ENCODE data around the gene MAP3K15.

The MAP3K15 gene

DNA sequence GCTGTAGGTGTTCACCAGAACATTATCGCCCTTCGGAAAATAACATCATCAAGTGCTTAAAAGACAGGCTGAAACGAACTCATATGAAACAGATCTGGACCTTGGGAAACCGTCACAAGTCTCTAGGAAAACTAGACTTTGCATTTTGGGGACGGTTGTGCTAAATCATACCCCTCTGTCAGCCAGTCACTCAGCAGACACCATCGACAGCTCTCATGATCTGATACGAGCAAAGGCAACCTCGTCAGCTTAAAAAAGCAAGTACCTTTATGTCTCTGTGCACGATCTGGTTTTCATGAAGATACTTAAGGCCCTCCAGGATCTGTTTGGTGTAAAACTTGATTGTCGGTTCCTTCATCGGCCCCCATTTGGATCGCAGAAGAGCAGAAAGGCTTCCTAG, 123.2 kb downstream of the MAP3K15 start:
- DNase-seq = no peak

- no peak for DNase-seq
Measured at GRCh38 chrX:19389227-19389845, 126.0 kb downstream of the MAP3K15 start.

GRCh38 chrX:19388741-19389140, 126.6 kb downstream of the MAP3K15 start:
- DNase-seq = no peak

DNA sequence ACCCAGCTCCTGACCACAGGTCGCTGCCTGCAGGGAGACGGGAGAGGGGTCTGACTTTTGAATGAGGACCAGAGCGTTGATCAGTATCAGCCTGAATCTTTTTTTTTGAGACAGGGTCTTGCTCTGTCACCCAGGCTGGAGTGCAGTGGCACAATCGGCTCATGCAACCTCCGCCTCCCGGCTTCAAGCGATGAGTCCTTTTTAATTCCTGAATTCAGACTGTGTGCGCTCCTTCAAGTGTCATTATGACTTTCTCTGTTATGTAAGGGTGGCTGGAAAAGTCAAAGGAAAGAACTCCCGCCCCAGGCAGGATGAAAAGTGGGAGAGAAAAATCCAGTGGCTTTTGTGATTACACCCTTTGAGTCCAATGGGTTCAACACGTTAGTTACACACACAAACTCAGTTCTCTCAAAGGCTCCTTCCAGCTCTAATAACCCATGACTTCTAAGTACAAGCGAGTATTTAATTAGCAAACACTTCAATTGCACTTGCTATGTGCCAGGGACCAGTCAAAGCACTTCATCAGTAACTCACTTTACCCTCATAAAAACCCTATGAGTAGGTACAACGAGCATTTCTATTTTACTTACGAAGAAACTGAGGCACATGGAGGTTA, 127.1 kb downstream of the MAP3K15 start:
- no peak for DNase-seq

- DNase-seq = no peak
Measured at GRCh38 chrX:19386679-19387078, 128.6 kb downstream of the MAP3K15 start.

DNA sequence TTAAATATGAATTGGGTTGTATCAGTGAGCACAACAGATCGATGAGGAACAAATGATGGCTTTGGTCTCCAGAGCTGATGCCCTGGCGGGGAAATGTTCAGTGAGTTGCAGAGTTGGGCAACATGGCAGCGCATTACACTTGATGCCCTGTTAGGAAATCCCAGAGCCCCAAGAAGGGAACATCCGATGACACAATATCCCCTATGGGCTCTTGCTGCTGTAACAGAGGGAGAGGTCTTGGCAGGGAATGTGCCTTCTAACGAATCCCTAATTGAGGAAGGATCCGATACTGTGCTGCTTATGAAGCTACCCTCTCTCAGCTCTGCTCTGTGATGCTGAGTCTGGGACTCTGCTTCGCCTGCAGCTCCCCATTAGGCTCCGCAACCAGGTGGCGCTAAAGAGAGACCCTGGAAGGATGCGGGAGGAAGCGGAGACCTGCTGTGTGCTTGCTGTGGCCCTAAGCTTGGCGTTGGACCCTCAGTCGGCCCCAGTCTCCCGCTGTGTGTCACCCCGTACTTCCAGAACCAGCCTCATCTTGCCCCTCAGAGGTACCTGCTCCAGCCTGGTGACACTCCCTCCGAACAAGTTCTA, 132.7 kb downstream of the MAP3K15 start:
- DNase-seq = peak; percentile 24 to 43

- no peak for DNase-seq
Measured at GRCh38 chrX:19381326-19381725, 134.0 kb downstream of the MAP3K15 start.

DNA sequence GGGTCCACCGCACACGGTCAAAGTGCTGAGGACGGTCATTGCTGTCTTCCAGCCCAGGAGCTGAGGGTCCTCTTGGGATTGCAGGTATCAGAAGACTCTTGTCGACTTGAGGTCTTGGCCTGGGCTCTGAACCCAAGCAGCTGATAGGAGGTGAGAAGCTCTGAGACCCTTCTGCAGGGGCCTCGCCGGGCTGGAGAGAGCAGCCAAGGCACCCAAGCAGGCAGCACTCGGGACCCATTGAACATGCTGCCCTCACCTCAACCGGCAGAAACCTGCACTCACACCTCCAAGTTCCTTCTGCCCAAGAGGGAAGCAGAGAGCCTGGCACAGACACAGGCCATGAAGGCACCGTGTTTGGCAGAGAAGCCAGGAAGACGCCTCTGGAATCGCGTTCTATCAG, 137.5 kb downstream of the MAP3K15 start:
- DNase-seq = no peak

DNA sequence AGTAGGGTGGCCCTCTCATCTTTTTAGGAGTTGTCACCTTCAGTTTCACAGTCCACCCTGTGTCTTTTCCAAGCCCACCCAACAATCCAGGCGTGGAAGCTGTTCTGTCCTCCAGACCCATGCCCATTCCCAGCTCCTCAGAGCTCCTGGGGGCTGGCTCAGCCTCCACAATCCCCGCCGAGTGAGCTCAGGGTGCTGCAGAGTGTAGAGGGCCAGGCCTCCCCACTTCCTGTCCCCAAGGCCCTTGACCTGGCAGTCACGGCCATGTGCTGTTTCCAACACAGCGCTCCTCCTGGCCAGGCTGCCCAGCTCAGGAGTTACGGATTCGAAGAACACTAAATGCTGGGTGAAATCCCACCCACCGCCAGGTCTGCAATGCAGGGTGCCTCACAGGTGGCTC, 139.8 kb downstream of the MAP3K15 start:
- DNase-seq = no peak

GRCh38 chrX:19373351-19373891, 141.9 kb downstream of the MAP3K15 start:
- DNase-seq = no peak

GRCh38 chrX:19372547-19373331, 142.6 kb downstream of the MAP3K15 start:
- DNase-seq = no peak

- peak; percentile 47 to 60 for DNase-seq
Measured at GRCh38 chrX:19372170-19372546, 143.2 kb downstream of the MAP3K15 start.

GRCh38 chrX:19370061-19370460, 145.2 kb downstream of the MAP3K15 start:
- no peak for DNase-seq

DNA sequence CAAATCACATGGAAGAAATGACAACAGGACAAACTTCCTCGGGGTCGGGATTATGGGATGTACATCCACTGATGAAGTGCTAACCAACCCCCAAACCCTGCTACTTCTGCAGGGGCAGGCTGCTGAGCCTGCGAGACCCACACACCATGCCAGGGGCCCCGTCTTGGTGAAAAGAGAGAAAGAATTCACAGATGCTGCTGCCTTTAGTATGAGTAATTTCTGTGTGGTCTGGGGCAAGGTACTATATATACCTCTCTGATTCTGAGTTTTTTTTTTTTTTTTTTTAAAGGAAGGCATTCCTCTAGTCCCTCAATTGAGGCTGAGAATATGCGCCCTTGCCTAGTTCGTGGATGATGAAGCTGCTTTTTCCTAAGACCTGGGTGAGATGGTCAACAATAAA, 146.7 kb downstream of the MAP3K15 start:
- no peak for DNase-seq

DNA sequence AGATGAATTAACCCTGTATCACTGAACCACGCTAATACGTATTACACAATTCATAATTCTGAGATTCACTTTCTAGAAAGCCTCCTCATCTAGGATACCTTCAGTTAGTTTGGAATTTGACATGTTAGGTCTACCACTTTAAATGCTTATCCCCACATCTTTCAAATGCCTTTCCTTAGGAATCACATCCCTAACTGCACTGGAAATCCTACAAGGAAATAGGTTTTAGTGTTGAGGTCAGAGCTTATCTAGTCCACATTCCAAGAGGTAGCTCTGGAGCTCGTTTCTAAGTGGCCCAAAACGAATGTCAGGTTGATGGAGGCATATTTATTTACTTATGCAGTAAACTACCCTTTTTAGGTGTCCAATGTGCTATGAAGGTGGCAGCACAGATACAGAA, 153.6 kb downstream of the MAP3K15 start:
- no peak for DNase-seq

DNA sequence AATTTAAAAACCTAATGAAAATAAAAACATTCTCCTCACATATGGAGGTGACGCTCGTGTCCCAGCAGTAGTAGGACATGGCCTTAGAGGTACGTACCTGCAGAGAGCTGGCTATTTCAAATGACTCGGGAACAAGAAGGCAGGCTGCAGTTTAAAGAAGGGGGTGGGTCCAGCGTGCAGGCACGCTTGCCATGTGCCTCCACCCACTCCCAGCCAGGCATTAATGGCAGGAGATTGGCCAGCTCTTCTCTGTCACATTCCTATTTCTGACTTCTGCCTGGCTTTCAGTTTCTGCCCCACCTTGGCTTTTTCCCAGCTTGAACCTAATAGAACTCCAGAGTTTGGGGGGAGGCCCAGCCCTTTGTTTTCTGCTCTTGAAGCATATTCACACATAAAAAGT, 154.4 kb downstream of the MAP3K15 start:
- no peak for DNase-seq

GRCh38 chrX:19358521-19358920, 156.8 kb downstream of the MAP3K15 start:
- no peak for DNase-seq

- DNase-seq = no peak
Measured at GRCh38 chrX:19354625-19355024, 160.7 kb downstream of the MAP3K15 start.

GRCh38 chrX:19350941-19351384, 164.3 kb downstream of the MAP3K15 start:
- DNase-seq = no peak

DNA sequence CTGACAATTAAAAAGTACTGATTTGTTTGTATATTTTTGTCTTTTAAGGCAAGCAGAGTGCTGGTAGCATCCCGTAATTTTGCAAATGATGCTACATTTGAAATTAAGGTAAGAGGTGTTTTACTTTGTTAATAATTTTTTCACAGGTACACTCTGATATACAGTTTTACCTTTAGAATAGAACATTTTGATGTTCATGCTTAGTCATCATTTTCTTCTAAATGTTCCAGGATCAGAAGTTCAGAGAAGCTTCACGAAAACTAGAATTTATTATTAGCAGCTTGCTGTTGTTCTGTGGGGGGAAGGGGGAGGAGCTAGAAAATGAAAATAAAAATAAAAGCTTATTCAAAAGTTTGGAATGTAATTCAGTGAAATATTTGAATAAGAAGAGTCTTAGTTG, 166.0 kb downstream of the MAP3K15 start:
- DNase-seq = no peak

DNA sequence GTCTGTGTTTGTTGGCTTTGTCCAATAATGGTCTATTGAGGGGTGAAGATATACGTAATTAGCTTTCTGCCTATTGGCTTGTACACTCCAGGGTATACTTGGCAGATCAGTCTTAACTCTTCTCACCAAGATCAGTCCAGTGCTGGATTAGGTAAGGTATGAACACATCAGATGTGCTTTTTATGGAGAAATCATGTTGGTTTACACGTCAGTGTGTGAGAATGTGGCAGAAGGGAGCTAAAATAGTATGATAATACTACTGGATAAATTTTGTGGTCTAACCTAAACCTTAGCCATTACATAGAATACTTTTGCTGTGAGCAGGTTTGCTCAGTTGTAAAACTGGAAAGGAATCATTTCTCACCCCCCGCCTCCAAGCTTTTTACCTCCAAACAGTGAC, 167.4 kb downstream of the MAP3K15 start:
- no peak for DNase-seq

DNA sequence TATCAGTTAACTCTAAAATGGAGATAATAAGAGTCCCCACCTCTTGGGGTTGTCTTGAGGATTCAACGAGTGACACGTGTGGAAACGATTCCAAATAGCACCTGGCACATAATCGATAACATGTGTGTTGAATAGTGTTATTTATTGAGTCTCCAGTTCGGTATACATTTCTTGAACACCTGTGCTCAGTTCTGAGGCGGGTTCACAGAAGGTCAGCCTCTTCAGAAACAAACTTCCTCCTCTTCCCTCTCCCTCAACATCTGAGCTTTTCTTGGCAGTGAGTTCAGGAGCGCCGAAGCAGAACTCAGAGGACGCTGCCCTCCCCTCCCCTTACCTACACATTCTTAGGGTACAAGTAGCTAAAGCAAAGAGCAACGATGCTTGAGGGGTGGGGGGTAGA, 170.6 kb downstream of the MAP3K15 start:
- no peak for DNase-seq

Data from stimulated activated CD4-positive, alpha-beta T cell treated with anti-CD3 and anti-CD28 coated beads, Interleukin-4, amount 100 ng/mL, for 4 hours (primary cell).